Ramos (cell line): Measurements from ENCODE around the gene PRKCE.

Experiments used
- in situ Hi-C: fragments of 300-500 bp; cut with MboI; formaldehyde crosslinking; loops from one replicate; pipeline ENCODE4 v1.14.3; 2022; ENCODE audit warnings: low sequenced_read_pairs; ENCODE audit not compliant: unreplicated experiment

The PRKCE gene

DNA sequence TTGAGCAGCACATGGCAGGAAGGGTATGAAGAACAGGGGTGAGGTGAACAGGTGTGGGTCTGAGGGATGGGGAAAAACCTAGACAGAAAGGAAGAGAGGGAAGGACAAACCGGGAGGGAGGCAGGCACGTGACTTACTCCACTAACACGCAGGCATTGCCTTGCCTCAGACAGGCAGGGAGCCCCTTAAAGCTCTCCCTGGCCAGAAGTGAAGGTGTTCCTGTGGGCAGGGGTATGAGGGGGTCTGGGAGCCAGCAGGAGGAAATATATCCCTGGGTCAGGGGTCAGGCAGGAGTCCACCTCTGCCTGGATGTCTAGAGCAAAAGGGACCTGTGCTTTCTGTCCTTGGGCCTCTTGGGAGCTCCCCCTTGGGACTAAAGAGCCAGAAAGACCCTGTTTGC, 510.4 kb downstream of the PRKCE start:
- in situ Hi-C loops = no loop called here

GRCh38 chr2:46162329-46163097, 511.0 kb downstream of the PRKCE start:
- in situ Hi-C loops = no loop called here

- in situ Hi-C loops = no loop called here
These were observed 511.6 kb downstream of the PRKCE start for GRCh38 chr2:46163098-46163430.

- in situ Hi-C loops = no loop called here
These were observed 512.5 kb downstream of the PRKCE start for GRCh38 chr2:46163804-46164528.

DNA sequence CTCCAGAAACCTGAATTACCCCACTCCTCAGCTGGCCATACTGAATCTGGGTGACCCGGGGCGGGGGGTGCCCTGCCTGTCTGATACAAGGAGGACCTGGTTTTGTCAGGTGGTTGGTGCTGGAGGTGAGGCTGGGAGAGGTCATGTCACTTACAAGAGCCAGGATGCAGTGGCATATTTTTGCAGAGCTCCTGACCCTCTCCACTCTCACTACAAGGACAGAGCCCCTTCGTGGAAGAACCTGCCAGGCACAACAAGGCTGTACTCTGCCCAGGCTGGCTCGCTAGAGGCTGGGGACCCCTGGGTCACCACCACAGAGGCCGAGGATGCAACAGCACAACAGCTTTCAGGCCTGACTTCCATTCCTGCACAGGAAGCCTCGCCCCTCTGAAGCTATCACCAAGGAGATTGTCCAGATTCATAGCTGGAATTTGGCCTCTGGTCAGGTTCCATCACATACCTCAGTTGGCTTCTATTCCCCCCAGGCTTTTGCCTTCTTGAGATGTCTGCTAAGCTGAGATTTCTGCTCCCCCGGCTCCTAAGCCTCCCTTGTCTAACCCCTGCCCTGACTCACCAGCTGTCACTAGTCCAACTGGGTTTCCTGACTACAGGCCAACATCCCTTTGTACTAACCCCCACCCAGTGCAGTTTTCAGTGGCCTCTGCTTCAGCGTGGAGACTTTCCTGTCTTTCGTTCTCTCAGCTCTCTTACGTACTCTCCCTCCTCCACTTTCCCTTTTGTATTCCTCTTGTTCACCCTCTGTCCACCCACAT, 513.2 kb downstream of the PRKCE start:
- in situ Hi-C loops = no loop called here

DNA sequence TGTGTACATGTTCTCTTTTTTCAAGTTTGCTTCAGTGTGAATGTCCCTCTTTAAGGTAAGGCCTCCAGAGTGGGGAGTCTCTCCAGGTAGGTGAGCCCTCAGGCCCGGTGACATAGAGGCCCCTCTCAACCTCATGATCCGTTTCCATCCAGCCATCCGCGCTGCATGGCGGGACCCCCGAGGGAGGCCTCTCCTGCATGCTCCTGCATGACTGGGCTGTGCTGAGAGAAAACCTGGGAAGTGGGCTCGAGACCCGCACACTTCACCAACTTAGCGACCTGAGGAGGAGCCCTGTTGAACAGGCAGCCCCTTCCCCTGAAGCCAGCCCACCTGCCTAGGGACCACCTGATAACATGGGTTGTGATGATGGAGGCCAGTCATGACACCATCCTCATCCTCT, 514.4 kb downstream of the PRKCE start:
- in situ Hi-C loops = no loop called here

DNA sequence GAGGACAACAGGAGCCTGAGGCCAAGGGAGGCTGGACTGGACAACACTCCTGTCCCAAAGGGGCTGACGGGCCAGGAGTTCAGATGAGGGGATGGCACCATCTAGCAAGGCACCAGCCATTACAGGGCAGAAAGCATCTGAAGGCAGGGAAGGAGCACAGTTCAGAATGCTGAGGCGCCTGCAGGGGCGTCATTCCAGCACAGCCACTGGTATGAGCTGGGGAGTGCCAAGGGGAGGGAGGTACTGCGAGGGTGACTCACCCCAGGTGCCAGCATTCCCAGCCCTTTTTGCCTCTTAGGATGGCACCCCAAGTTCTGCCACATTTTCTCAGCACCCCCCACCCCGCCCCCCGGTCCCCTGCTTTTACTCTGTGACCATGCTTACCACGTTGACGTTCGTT, 515.9 kb downstream of the PRKCE start:
- in situ Hi-C loops = no loop called here

- in situ Hi-C loops = no loop called here
These were observed 516.4 kb downstream of the PRKCE start for GRCh38 chr2:46167924-46168323.

DNA sequence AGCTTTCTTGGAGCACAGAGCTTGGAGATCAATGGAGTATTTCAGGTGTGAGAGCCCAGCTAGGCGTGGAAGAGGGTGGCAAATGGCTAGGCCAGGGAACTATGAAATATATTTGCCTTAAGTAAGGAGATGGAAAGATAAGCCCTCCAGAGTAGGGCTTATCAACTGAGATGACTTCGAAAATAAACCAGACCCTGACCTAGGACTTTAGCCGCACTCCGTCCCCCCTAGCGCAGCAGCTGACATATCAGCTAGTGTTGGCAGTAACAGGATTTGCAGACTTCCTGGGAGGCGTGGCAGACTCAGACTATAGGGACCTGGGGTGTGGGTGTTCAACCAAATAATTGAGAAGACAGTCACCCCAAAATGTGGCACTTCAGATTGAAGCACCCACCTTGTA, 518.0 kb downstream of the PRKCE start:
- in situ Hi-C loops = no loop called here

DNA sequence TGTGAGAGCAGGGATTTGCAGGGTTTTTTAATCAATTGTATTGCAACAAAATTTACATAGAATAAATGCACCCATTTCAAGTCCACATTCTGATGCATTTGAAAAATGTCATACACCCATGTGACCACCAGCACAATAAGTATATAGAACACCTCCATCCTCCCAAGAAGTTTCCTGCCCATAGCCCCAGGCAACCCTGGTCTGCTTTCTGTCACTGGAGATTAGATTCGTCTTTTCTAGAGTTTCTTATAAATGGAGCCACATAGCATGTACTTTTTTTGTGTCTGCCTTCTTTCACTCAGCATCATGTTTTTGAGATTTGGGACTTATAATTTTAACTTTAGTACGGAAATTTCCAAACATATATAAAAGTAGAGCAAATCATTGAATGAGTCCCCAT, 518.6 kb downstream of the PRKCE start:
- in situ Hi-C loops = no loop called here

DNA sequence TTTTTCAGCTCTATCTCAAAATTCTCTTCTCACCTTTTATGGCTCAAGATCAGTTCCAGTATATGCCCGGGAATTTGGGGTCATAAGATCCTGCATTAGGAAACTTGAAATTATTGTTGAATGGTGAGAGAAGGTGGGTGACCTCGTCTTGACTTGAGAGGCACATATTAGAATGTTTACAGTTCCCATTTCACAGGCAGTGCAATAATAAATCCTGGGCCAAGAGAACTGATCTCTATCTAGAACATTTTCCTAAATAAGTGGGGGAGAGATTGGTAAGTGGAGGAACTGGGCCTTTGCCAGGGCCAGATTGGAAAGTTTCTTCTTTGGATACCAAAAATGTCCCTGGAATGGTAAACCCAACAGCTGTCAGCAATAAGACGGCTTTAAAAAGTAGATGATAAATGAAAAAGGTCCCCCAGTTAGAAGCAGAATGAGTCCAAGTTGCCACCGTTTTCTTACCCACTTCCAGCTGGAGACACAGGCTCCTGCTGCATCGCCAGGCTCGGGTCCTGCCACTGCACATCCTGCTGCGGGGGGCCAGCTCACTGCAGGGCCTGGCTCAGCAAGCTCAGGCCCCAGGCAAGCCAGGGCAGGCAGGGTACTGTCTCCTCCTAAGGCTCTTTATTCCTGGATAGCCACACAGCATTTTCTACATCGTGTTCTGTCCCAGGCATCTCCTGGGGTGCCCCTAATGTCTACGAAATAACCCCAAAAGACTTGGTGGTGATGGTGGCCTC, 519.3 kb downstream of the PRKCE start:
- in situ Hi-C loops = no loop called here

- in situ Hi-C loops = no loop called here
These were observed 520.0 kb downstream of the PRKCE start for GRCh38 chr2:46171411-46171953.

- in situ Hi-C loops = no loop called here
These were observed 520.6 kb downstream of the PRKCE start for GRCh38 chr2:46171996-46172546.

- in situ Hi-C loops = no loop called here
These were observed 521.6 kb downstream of the PRKCE start for GRCh38 chr2:46173030-46173429.

DNA sequence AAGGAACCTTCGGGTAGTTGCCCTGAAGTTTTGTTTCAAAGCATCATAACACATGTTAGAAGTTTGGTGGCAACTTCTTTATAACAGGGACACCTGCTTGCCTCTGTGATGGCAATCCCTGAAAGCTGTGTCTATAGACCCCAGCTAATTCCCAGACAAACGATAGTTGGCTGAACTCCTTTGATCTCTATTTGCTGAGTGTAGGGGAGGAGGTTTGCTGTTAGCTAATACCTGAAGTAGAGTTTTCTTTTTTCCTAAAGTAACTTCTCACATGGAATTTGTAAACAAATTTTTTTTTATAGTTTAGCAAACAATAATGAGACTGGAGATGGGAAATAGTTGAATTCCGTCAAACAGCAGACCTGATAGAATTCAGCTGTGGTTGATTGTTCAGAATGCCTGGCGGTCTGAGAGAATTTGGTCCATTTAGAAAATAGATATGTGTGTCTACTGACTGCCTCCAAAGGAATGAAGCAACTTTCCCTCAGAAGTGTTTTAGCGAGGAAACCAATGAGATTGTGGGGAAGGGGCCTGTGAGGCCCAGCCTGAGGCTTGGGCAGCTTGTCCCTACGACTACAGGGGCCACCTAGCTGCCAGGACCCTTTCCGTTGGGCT, 522.3 kb downstream of the PRKCE start:
- in situ Hi-C loops = no loop called here

- in situ Hi-C loops = no loop called here
These were observed 523.1 kb downstream of the PRKCE start for GRCh38 chr2:46174345-46175170.

DNA sequence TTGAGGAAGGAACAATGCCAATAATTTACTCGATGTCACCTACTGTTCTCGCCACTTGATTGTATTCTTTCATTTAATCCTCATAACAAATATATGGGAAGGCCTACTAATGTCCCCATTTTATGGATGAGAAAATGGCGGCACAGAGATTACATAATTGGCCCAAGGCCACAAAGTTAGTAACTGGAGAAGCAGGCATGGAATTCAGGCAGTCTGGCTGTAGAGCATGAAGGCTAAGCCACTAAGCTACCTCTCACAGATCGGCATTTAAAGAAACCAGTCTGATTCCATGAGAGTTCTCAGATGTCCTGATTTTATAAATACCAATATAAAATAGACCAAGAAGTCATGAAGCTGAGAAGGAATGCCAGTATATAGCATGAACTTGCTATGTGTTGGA, 523.9 kb downstream of the PRKCE start:
- in situ Hi-C loops = no loop called here

DNA sequence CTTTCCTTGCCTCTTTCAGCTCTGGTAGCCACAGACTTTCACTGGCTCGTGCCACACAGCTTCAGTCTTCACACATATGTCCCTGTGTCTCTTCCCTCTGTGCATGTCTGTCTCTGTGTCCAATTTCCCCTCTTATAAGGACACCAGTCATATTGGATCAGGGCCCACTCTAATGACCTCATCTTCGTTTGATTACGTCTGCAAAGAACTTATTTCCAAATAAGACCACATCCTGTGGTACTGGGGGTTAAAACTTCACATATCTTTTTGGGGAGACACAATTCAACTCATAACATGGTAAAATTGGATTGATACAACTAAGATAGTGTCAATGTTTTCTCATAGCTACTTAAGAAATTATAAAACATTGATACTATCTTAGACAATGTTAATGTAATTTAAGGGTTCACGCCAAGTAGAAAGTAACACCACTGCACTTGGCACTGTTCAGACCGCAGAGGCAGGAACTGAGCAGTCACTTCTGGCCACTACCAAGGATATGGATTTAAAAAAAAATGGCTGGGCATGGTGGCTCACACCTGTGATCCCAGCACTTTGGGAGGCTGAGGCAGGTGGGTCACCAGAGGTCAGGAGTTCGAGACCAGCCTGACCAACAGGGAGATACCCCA, 526.1 kb downstream of the PRKCE start:
- in situ Hi-C loops = no loop called here
